K562 (cell line): Measurements from ENCODE around the gene PMPCB. TPM values are rescaled to one million over a fixed set of nuclear protein-coding genes. Genes with fewer than 3 reads are reported as not detected.

Source experiments
- ATAC-seq: fragments of 200-7000 bp; cut with Tn5 transposase; 3 replicates; pipeline ENCODE4 v1.9.1; 2020; ENCODE audit warnings: moderate library complexity
- BruUV-seq: library from RNA; stranded (reverse); fragments of 400-500 nt; replicated peaks from 2 replicates; lab custom pipeline; 2021; lab: Mats Ljungman, UMichigan
- CTCF ChIA-PET: fragments of 300-600 bp; formaldehyde crosslinking; extraction: SDS; loops from one replicate; lab custom pipeline; 2021; ENCODE audit warnings: low intra/inter-chr PET ratio; lab: Yijun Ruan, JAX
- POLR2A ChIA-PET: fragments of 300-600, 350-650 bp; sonication (Branson Sonifier 250); formaldehyde crosslinking; extraction: SDS; loops from one replicate; lab custom pipeline; 2021; ENCODE audit warnings: antibody characterized with exemption, inconsistent platforms; lab: Yijun Ruan, JAX
- DNase-seq, 4 experiments: peaks; one replicate each; pipeline versions ENCODE4 v3.0.0 to v3.0.0-alpha.2; 2011 to 2018; ENCODE audit warnings: low spot score in 3 of 4, mixed read lengths in 3 of 4; ENCODE audit errors: extremely low read depth in 1 of 4
- FAIRE-seq: peaks from 2 replicates; lab custom pipeline; 2011; peaks lifted over from hg19 to GRCh38; lab: Jason Lieb, UNC
- H2AFZ ChIP-seq: 2 replicates; pipeline ENCODE4 v1.6.0; 2011; ENCODE audit warnings: low read depth, low read length, control low read depth, inconsistent platforms
- H3K27ac ChIP-seq: fragments of 200-600 bp; 3 replicates; pipeline ENCODE4 v1.8.0; 2011; ENCODE audit warnings: low read depth, mild to moderate bottlenecking, control low read depth, inconsistent platforms, low read length, moderate library complexity, mixed read lengths; ENCODE audit errors: extremely low read depth
- H3K27me3 ChIP-seq, 2 experiments: fragments of 300-600 bp in 1 of 2; 2 replicates in 1 of 2; 3 replicates in 1 of 2; pipeline versions ENCODE4 v1.6.0 to v1.8.0; 2011; ENCODE audit warnings: inconsistent platforms in 2 of 2, low read length in 2 of 2, mild to moderate bottlenecking in 1 of 2, mixed read lengths in 1 of 2, moderate library complexity in 1 of 2; ENCODE audit not compliant: control insufficient read depth in 2 of 2, insufficient read depth in 2 of 2
- H3K36me3 ChIP-seq: fragments of 300-600 bp; 3 replicates; pipeline ENCODE4 v1.8.0; 2011; ENCODE audit warnings: mild to moderate bottlenecking, low read length, inconsistent platforms; ENCODE audit not compliant: control insufficient read depth, insufficient read depth
- H3K4me1 ChIP-seq, 2 experiments: fragments of 200-600 bp in 1 of 2; replicated peaks in 1 of 2; 2 replicates in 1 of 2; 3 replicates in 1 of 2; pipeline versions ENCODE4 v1.5.1 to v1.8.0; 2011; ENCODE audit warnings: inconsistent platforms in 2 of 2, low read length in 2 of 2, mild to moderate bottlenecking in 1 of 2, mixed read lengths in 1 of 2, moderate library complexity in 1 of 2; ENCODE audit not compliant: control insufficient read depth in 2 of 2, insufficient read depth in 2 of 2
- H3K4me2 ChIP-seq: 2 replicates; pipeline ENCODE4 v1.6.1; 2011; ENCODE audit warnings: low read length, control low read depth, inconsistent platforms, mixed read lengths; ENCODE audit not compliant: insufficient read depth
- H3K4me3 ChIP-seq: fragments of 200-600 bp; sonication (generic), shearing (Covaris generic); 2 replicates; pipeline ENCODE4 v1.5.1; 2016; ENCODE audit warnings: control low read depth, inconsistent platforms
- H3K79me2 ChIP-seq: fragments of 200-600 bp; 3 replicates; pipeline ENCODE4 v1.8.0; 2011; ENCODE audit warnings: low read length, inconsistent platforms; ENCODE audit not compliant: control insufficient read depth, insufficient read depth
- H3K9ac ChIP-seq, 2 experiments: 2 replicates each; pipeline versions ENCODE4 v1.6.0 to v1.6.1; 2011; ENCODE audit warnings: low read depth in 2 of 2, low read length in 2 of 2, control low read depth in 1 of 2, inconsistent platforms in 1 of 2, mild to moderate bottlenecking in 1 of 2, mixed read lengths in 1 of 2; ENCODE audit not compliant: insufficient read depth in 1 of 2
- H3K9me1 ChIP-seq: one replicate; pipeline ENCODE4 v1.6.0; 2011; ENCODE audit warnings: inconsistent platforms, mild to moderate bottlenecking, low read length, moderate library complexity; ENCODE audit not compliant: control insufficient read depth, insufficient read depth
- H3K9me3 ChIP-seq: replicated peaks from 2 replicates; pipeline ENCODE4 v1.5.1; 2011; ENCODE audit warnings: low read depth, low read length, inconsistent platforms; ENCODE audit not compliant: control insufficient read depth, insufficient read depth
- H4K20me1 ChIP-seq: replicated peaks from 2 replicates; pipeline ENCODE4 v1.6.1; 2011; ENCODE audit warnings: low read length, inconsistent platforms, mixed read lengths; ENCODE audit not compliant: control insufficient read depth, insufficient read depth
- C11orf30 ChIP-seq: fragments of 450-650 bp; IDR thresholded peaks from 2 replicates; pipeline ENCODE4 v1.6.1; 2016; ENCODE audit warnings: low read depth, mild to moderate bottlenecking
- CBFA2T2 ChIP-seq: fragments of 450-650 bp; conservative IDR thresholded peaks from 2 replicates; pipeline ENCODE4 v1.6.1; 2017; ENCODE audit warnings: mild to moderate bottlenecking
- ELF2 ChIP-seq: fragments of 250-450 bp; sonication (Bioruptor Pico); IDR thresholded peaks from 2 replicates; pipeline ENCODE4 v1.5.0; 2021; ENCODE audit warnings: mild to moderate bottlenecking
- ETS2 ChIP-seq: IDR thresholded peaks from 2 replicates; pipeline ENCODE4 v1.6.1; 2016; ENCODE audit warnings: borderline replicate concordance, missing genetic modification characterization, mild to moderate bottlenecking, moderate library complexity, missing compliant biosample characterization; ENCODE audit not compliant: poor library complexity, severe bottlenecking
- PHF21A ChIP-seq: fragments of 450-650 bp; IDR thresholded peaks from 2 replicates; pipeline ENCODE4 v1.6.1; 2017; ENCODE audit warnings: low read depth, borderline replicate concordance
- PURB ChIP-seq: sonication (generic); formaldehyde crosslinking; IDR thresholded peaks from 2 replicates; pipeline ENCODE4 v1.9.0; 2021; ENCODE audit warnings: low read depth, mild to moderate bottlenecking, missing genetic modification reagents
- RBFOX2 ChIP-seq: fragments of 200-400 bp; formaldehyde crosslinking; IDR thresholded peaks from 2 replicates; pipeline ENCODE4 v1.6.1; 2017; ENCODE audit warnings: low read depth, mild to moderate bottlenecking, low read length, moderate library complexity
- RBM25 ChIP-seq: fragments of 200-400 bp; formaldehyde crosslinking; IDR thresholded peaks from 2 replicates; pipeline ENCODE4 v1.6.1; 2018; ENCODE audit warnings: low read length, low read depth, moderate library complexity; ENCODE audit not compliant: severe bottlenecking
- SIX5 ChIP-seq, 2 experiments: IDR thresholded peaks; 2 replicates each; pipeline ENCODE4 v1.6.1; 2011; ENCODE audit warnings: low read length in 2 of 2, borderline replicate concordance in 1 of 2, low read depth in 1 of 2, mild to moderate bottlenecking in 1 of 2, moderate library complexity in 1 of 2; ENCODE audit not compliant: insufficient read depth in 1 of 2
- SNRNP70 ChIP-seq: fragments of 200-400 bp; formaldehyde crosslinking; optimal IDR thresholded peaks from 2 replicates; pipeline ENCODE3; 2017; ENCODE audit warnings: low read depth, low read length
- ZC3H11A ChIP-seq: IDR thresholded peaks from 2 replicates; pipeline ENCODE4 v1.6.1; 2012; ENCODE audit warnings: low read depth, low read length, improper control_type of control experiment
- ZFPM2 ChIP-seq: fragments of 250-450 bp; sonication (Bioruptor Pico); IDR thresholded peaks from 2 replicates; pipeline ENCODE4 v1.5.1; 2022; ENCODE audit warnings: mild to moderate bottlenecking
- ZNF239 ChIP-seq: fragments of 250-450 bp; sonication (Bioruptor Pico); IDR thresholded peaks from 2 replicates; pipeline ENCODE4 v1.4.0; 2020; ENCODE audit warnings: mild to moderate bottlenecking
- ZNF830 ChIP-seq: fragments of 250-450 bp; sonication (Bioruptor Pico); IDR thresholded peaks from 2 replicates; pipeline ENCODE4 v1.5.0; 2021; ENCODE audit warnings: mild to moderate bottlenecking
- WGBS: fragments of 100-300 bp; shearing (Covaris generic); methylation state at CpG from one replicate; pipeline ENCODE4 v1.1.6; 2016; ENCODE audit warnings: low coverage, mixed read lengths; ENCODE audit not compliant: insufficient coverage; ENCODE audit errors: missing lambda C conversion rate; 5-methylcytosine and 5-hydroxymethylcytosine counted together
- in situ Hi-C: fragments of 300-500 bp; cut with MboI; formaldehyde crosslinking; loops from 4 replicates; pipeline ENCODE4 v1.15.0; 2018; ENCODE audit warnings: inconsistent platforms, mixed read lengths
- intact Hi-C: fragments of 100-400 bp; cut with micrococcal nuclease; formaldehyde crosslinking; loops from 2 replicates; pipeline ENCODE4 v1.14.2; 2022
- polyA plus RNA-seq, 8 experiments: library from polyadenylated mRNA; depleted of rRNA in 4 of 8; stranded (reverse) in 5 of 8; unstranded in 3 of 8; fragments of >200 nt; fragmentation: Nextera tagmentation in 2 of 8; fragmentation: Illumina TruSeq in 1 of 8; extraction: Ambion mirVana in 2 of 8; extraction: Trizol in 1 of 8; gene quantifications; 2 replicates each; pipeline versions ENCODE4 v1.2.1 to v1.2.3, GENCODE V29; 2011 to 2014; ENCODE audit warnings: inconsistent platforms in 1 of 8, missing spikeins in 1 of 8
- total RNA-seq, 7 experiments: library from RNA; depleted of rRNA in 6 of 7; stranded (reverse); fragments of >200 nt in 6 of 7; fragmentation: Illumina TruSeq in 2 of 7; extraction: Trizol in 2 of 7; gene quantifications; 2 replicates each; pipeline versions ENCODE4 v1.2.1 to v1.2.3, GENCODE V29; 2011 to 2021; ENCODE audit warnings: low replicate concordance in 1 of 7
- TF ChIP-seq, protein P1 (sequence below): IDR thresholded peaks from 2 replicates; pipeline ENCODE4 v1.6.1; 2014; ENCODE audit warnings: antibody characterized with exemption

The PMPCB gene
- total and polyA plus RNA-seq, 9 of the 15 experiments (the other 6 are each of a cell fraction or from before 2014, with no cell fraction given), result 61.2 to 209 (median 105) TPM

DNA sequence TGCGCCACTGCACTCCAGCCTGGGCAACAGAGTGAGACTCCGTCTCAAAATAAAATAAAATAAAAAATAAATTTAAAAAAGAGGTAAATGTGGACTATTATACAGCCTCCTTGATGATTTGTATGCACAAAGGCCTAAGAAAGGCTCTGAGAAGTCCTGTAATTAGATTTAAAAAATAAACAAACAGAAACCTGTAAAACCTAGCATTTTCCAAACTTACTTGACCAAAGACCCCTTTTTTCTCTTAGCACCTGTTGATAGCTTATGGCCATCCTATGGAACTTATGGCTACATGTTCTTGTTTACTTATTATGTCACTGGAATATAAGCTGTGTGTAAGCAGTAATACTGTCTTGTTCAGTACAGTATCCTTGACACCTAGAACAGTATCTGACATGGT is 41.6 kb downstream of the PMPCB start:
- no peak overlapping the region for H3K4me3 ChIP-seq
- H3K4me1 ChIP-seq, result peaks cover 3 to 5% of the 10 kb centered on the region in 2 experiments; a peak in 3 of 5 replicates
- BruUV-seq, result no TSS peak
- TF ChIP-seq RBFOX2, result 0 out of 2 replicates have a peak, but pooled peaks have one; percentile 23
- TF ChIP-seq ETS2 (tag), result no peak
- TF ChIP-seq ZNF239, result peak; percentile 89
- no peak for TF ChIP-seq SNRNP70
- peak; percentile 71 for TF ChIP-seq RBM25
- ATAC-seq, result no peak
- no peak overlapping the region for H2AFZ ChIP-seq
- peaks cover 77% of the 10 kb centered on the region for H3K36me3 ChIP-seq
- no peak for FAIRE-seq
- intact Hi-C loops, result no loop called here
- H3K9me1 ChIP-seq, result no peaks in the 10 kb centered on the region
- no peaks in the 10 kb centered on the region for H3K9me3 ChIP-seq
- ChIA-PET CTCF (no interaction called here), POLR2A (interaction anchor here (0.7 to 1.4 kb wide), 3 partner anchors 12 to 21 kb away, joined by 3 to 5 read pairs (median 3); no protein-coding TSS in a partner anchor)
- peaks cover 74% of the 10 kb centered on the region for H3K79me2 ChIP-seq
- no peak overlapping the region for H3K9ac ChIP-seq
- H3K27me3 ChIP-seq, result no peaks in the 10 kb centered on the region
- no peak for DNase-seq
- H3K27ac ChIP-seq, result no peak overlapping the region
- in situ Hi-C loops, result no loop called here
- H4K20me1 ChIP-seq, result no peaks in the 10 kb centered on the region
- 100% methylated on average over 2 of the region's 2 CpGs for WGBS
- H3K4me2 ChIP-seq, result no peak overlapping the region

DNA sequence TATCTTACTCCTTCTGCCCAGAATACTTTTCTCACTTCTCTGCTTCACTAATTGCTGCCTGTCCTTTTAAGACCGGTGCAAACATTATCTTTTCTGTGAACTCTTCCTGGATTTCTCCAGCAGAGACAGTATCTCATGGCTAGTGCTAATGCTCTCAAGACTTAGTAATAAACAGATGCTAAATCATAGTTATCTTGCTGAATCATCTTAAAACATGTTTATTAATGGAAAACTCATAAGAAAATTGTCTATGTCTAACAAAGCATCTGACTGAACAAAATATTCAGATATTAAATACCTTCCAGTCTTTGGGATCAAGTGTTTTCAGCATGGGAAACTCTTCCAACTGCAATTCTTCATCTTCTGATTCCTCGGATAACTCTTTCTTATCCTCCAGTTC is 44.2 kb downstream of the PMPCB start:
- no peak overlapping the region for H3K4me3 ChIP-seq
- DNase-seq, result no peak
- intact Hi-C loops, result no loop called here
- TF ChIP-seq ELF2 (CRISPR knock-in tag) (no peak), C11orf30 (peak; percentile 68), ZC3H11A (no peak), ZFPM2 (CRISPR knock-in tag) (no peak), PURB (CRISPR knock-in tag) (no peak), PHF21A (no peak), SIX5 (IDR thresholded peaks at IDR 0.05; ENCODE audit: borderline replicate concordance in 1 of 2, insufficient read depth in 1 of 2, low read depth in 1 of 2, low read length in 2 of 2) (no peak), CBFA2T2 (no peak), ZNF830 (CRISPR knock-in tag) (no peak)
- TF ChIP-seq, protein P1, sequence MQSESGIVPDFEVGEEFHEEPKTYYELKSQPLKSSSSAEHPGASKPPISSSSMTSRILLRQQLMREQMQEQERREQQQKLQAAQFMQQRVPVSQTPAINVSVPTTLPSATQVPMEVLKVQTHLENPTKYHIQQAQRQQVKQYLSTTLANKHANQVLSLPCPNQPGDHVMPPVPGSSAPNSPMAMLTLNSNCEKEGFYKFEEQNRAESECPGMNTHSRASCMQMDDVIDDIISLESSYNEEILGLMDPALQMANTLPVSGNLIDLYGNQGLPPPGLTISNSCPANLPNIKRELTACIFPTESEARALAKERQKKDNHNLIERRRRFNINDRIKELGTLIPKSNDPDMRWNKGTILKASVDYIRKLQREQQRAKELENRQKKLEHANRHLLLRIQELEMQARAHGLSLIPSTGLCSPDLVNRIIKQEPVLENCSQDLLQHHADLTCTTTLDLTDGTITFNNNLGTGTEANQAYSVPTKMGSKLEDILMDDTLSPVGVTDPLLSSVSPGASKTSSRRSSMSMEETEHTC, result no peak

More for the DNA sequence above, 44.2 kb downstream of the PMPCB start:
- Histone ChIP-seq H3K9ac (no peak overlapping the region), H3K4me2 (no peak overlapping the region), H3K27ac (no peak overlapping the region), H3K27me3 (no peaks in the 10 kb centered on the region), H4K20me1 (no peaks in the 10 kb centered on the region), H3K9me3 (no peaks in the 10 kb centered on the region), H3K9me1 (no peaks in the 10 kb centered on the region), H3K79me2 (peaks cover 79% of the 10 kb centered on the region), H3K4me1 (peaks cover 3 to 5% of the 10 kb centered on the region in 2 experiments; a peak in 3 of 5 replicates), H2AFZ (no peak overlapping the region), H3K36me3 (peaks cover 52% of the 10 kb centered on the region)
- FAIRE-seq (no peak), ATAC-seq (no peak)
- POLR2A ChIA-PET, result no interaction called here
- CTCF ChIA-PET, result no interaction called here
- no TSS peak for BruUV-seq
- 77% methylated on average over 2 of the region's 2 CpGs for WGBS
- in situ Hi-C loops, result no loop called here
